Upper lobe of left lung (tissue), 4 donors: Measurements from ENCODE around the gene ATP8B1.

Experiments used
- CTCF ChIP-seq, 6 experiments: fragments of 450-650 bp in 4 of 6; fragments of 200-600 bp in 2 of 6; sonication (generic) in 2 of 6; IDR thresholded peaks; one replicate each; pipeline ENCODE4 v1.5.1; 2016 to 2019; ENCODE audit warnings: antibody characterized with exemption in 6 of 6
- EP300 ChIP-seq, 4 donors: sonication (generic); formaldehyde crosslinking; IDR thresholded peaks; one replicate each; pipeline ENCODE4 v1.5.1; 2017; ENCODE audit warnings: antibody characterized with exemption in 4 of 4, control low read depth in 2 of 4
- POLR2A ChIP-seq, 4 donors: fragments of 450-650 bp; IDR thresholded peaks; one replicate each; pipeline ENCODE4 v1.5.1; 2016 to 2017; ENCODE audit warnings: antibody characterized with exemption in 4 of 4, mild to moderate bottlenecking in 2 of 4
- POLR2AphosphoS5 ChIP-seq, 2 donors: sonication (generic); formaldehyde crosslinking; IDR thresholded peaks; one replicate each; pipeline ENCODE4 v1.5.1; 2017; ENCODE audit warnings: antibody characterized with exemption in 2 of 2

GRCh38 chr18:57668021-57668420, 135.1 kb downstream of the ATP8B1 start:
- TF ChIP-seq CTCF (IDR thresholded peaks at IDR 0.05): no peak
- no peak for TF ChIP-seq POLR2A (IDR thresholded peaks at IDR 0.05)
- TF ChIP-seq EP300 (IDR thresholded peaks at IDR 0.05): no peak
- peak in 1 of 2 donors; percentile 58 for TF ChIP-seq POLR2AphosphoS5 (IDR thresholded peaks at IDR 0.05)
